H9 (cell line): Measurements from ENCODE around the gene MTARC1. TPM values are rescaled to one million over a fixed set of nuclear protein-coding genes. Genes with fewer than 3 reads are reported as not detected.

ENCODE experiments used
- DNase-seq: peaks from one replicate; pipeline ENCODE4 v3.0.0-alpha.2; 2017
- H2AFZ ChIP-seq: one replicate; pipeline ENCODE4 v1.6.1; 2013; ENCODE audit warnings: mild to moderate bottlenecking, low read length, control low read depth, moderate library complexity
- H2AK5ac ChIP-seq: 2 replicates; pipeline ENCODE4 v1.6.1; 2013; ENCODE audit warnings: low read length, control low read depth, mixed read lengths; ENCODE audit not compliant: insufficient read length
- H2BK120ac ChIP-seq: one replicate; pipeline ENCODE4 v1.6.1; 2013; ENCODE audit warnings: low read depth, mild to moderate bottlenecking, low read length, control low read depth, inconsistent platforms; ENCODE audit not compliant: poor library complexity, severe bottlenecking
- H2BK12ac ChIP-seq: 2 replicates; pipeline ENCODE4 v1.6.1; 2013; ENCODE audit warnings: low read length, control low read depth, mixed read lengths, low read depth; ENCODE audit not compliant: insufficient read length
- H2BK15ac ChIP-seq: 2 replicates; pipeline ENCODE4 v1.6.1; 2013; ENCODE audit warnings: low read depth, low read length, control low read depth
- H2BK20ac ChIP-seq: one replicate; pipeline ENCODE4 v1.6.1; 2013; ENCODE audit warnings: low read depth, mild to moderate bottlenecking, low read length, control low read depth, inconsistent platforms; ENCODE audit not compliant: poor library complexity, severe bottlenecking
- H2BK5ac ChIP-seq: 2 replicates; pipeline ENCODE4 v1.6.1; 2013; ENCODE audit warnings: low read length, control low read depth, mixed read lengths; ENCODE audit not compliant: insufficient read length
- H3K14ac ChIP-seq: 2 replicates; pipeline ENCODE4 v1.6.1; 2013; ENCODE audit warnings: low read length, control low read depth; ENCODE audit not compliant: insufficient read depth
- H3K18ac ChIP-seq: 2 replicates; pipeline ENCODE4 v1.6.1; 2013; ENCODE audit warnings: low read depth, mild to moderate bottlenecking, mixed read lengths, low read length, control low read depth; ENCODE audit not compliant: insufficient read length
- H3K23ac ChIP-seq: 2 replicates; pipeline ENCODE4 v1.6.1; 2013; ENCODE audit warnings: low read length, control low read depth, mixed read lengths, low read depth; ENCODE audit not compliant: insufficient read length
- H3K23me2 ChIP-seq: 2 replicates; pipeline ENCODE4 v1.6.1; 2013; ENCODE audit warnings: low read depth, mild to moderate bottlenecking, mixed read lengths, low read length, control low read depth; ENCODE audit not compliant: insufficient read length, poor library complexity, severe bottlenecking
- H3K27ac ChIP-seq: 2 replicates; pipeline ENCODE4 v1.5.1; 2013; ENCODE audit warnings: low read length, control low read depth, mixed read lengths, low read depth; ENCODE audit not compliant: insufficient read length
- H3K27me3 ChIP-seq: 2 replicates; pipeline ENCODE4 v1.6.1; 2013; ENCODE audit warnings: low read length, control low read depth, inconsistent platforms; ENCODE audit not compliant: insufficient read depth
- H3K4ac ChIP-seq: 2 replicates; pipeline ENCODE4 v1.6.1; 2013; ENCODE audit warnings: low read depth, mild to moderate bottlenecking, control low read depth, inconsistent platforms, low read length, moderate library complexity
- H3K4me1 ChIP-seq: 2 replicates; pipeline ENCODE4 v1.6.1; 2013; ENCODE audit warnings: low read length, control low read depth, inconsistent platforms; ENCODE audit not compliant: insufficient read depth
- H3K4me2 ChIP-seq: 2 replicates; pipeline ENCODE4 v1.6.1; 2013; ENCODE audit warnings: low read length, control low read depth, mixed read lengths; ENCODE audit not compliant: insufficient read length, insufficient read depth
- H3K56ac ChIP-seq: 2 replicates; pipeline ENCODE4 v1.6.1; 2013; ENCODE audit warnings: low read depth, mild to moderate bottlenecking, mixed read lengths, low read length, control low read depth; ENCODE audit not compliant: insufficient read length
- H3K79me1 ChIP-seq: 2 replicates; pipeline ENCODE4 v1.6.1; 2013; ENCODE audit warnings: low read depth, mild to moderate bottlenecking, moderate library complexity, low read length, control low read depth, inconsistent platforms; ENCODE audit not compliant: insufficient read depth, poor library complexity, severe bottlenecking
- H3K79me2 ChIP-seq: 2 replicates; pipeline ENCODE4 v1.6.1; 2013; ENCODE audit warnings: low read length, control low read depth, inconsistent platforms; ENCODE audit not compliant: insufficient read depth
- H3K9ac ChIP-seq: 2 replicates; pipeline ENCODE4 v1.6.1; 2013; ENCODE audit warnings: low read length, control low read depth, mixed read lengths; ENCODE audit not compliant: insufficient read length; ENCODE audit errors: extremely low read depth
- H3K9me3 ChIP-seq: one replicate; pipeline ENCODE4 v1.6.1; 2013; ENCODE audit warnings: low read depth, low read length, inconsistent platforms; ENCODE audit not compliant: control insufficient read depth
- H3T11ph ChIP-seq: one replicate; pipeline ENCODE4 v1.6.1; 2013; ENCODE audit warnings: mild to moderate bottlenecking, low read length, control low read depth, inconsistent platforms
- H4K20me1 ChIP-seq: one replicate; pipeline ENCODE4 v1.6.1; 2013; ENCODE audit not compliant: control insufficient read depth, insufficient read length, insufficient read depth
- H4K5ac ChIP-seq: 2 replicates; pipeline ENCODE4 v1.6.1; 2013; ENCODE audit warnings: low read depth, mild to moderate bottlenecking, mixed read lengths, low read length, control low read depth; ENCODE audit not compliant: insufficient read length
- H4K8ac ChIP-seq: replicated peaks from 2 replicates; pipeline ENCODE4 v1.6.1; 2013; ENCODE audit warnings: low read length, control low read depth, mixed read lengths, low read depth; ENCODE audit not compliant: insufficient read length
- H4K91ac ChIP-seq: 2 replicates; pipeline ENCODE4 v1.6.1; 2013; ENCODE audit warnings: low read depth, mild to moderate bottlenecking, moderate library complexity, mixed read lengths, low read length, control low read depth; ENCODE audit not compliant: insufficient read length
- H3K27ac Mint-ChIP-seq, 3 experiments: 2 replicates in 2 of 3; 3 replicates in 1 of 3; pipeline ENCODE4 v1.8.0; 2020 to 2021; ENCODE audit warnings: mixed read lengths in 3 of 3, mild to moderate bottlenecking in 1 of 3, moderate library complexity in 1 of 3
- H3K27me3 Mint-ChIP-seq: 2 replicates; pipeline ENCODE4 v1.8.0; 2021; ENCODE audit warnings: low read depth, mild to moderate bottlenecking, moderate library complexity, mixed read lengths
- H3K36me3 Mint-ChIP-seq, 3 experiments: 2 replicates in 2 of 3; 3 replicates in 1 of 3; pipeline ENCODE4 v1.8.0; 2020 to 2021; ENCODE audit warnings: low read depth in 3 of 3, mixed read lengths in 3 of 3; ENCODE audit not compliant: insufficient read depth in 1 of 3
- H3K4me1 Mint-ChIP-seq, 2 experiments: 2 replicates each; pipeline ENCODE4 v1.8.0; 2020; ENCODE audit warnings: mixed read lengths in 2 of 2
- H3K4me3 Mint-ChIP-seq, 2 experiments: 2 replicates in 1 of 2; 3 replicates in 1 of 2; pipeline ENCODE4 v1.8.0; 2020 to 2021; ENCODE audit warnings: mild to moderate bottlenecking in 2 of 2, mixed read lengths in 2 of 2, moderate library complexity in 1 of 2
- H3K9me3 Mint-ChIP-seq, 2 experiments: 2 replicates in 1 of 2; 3 replicates in 1 of 2; pipeline ENCODE4 v1.8.0; 2020; ENCODE audit warnings: mild to moderate bottlenecking in 2 of 2, mixed read lengths in 2 of 2, moderate library complexity in 1 of 2
- WGBS: extraction: QIAGEN DNeasy Blood & Tissue Kit; methylation state at CpG from one replicate; pipeline ENCODE4 v1.1.7; 2013; ENCODE audit warnings: missing lambda C conversion rate, low lambda C conversion rate, mixed read lengths; ENCODE audit not compliant: insufficient read length; ENCODE audit errors: extremely low coverage; 5-methylcytosine and 5-hydroxymethylcytosine counted together
- total RNA-seq: library from RNA; stranded (reverse); gene quantifications from 2 replicates; pipeline ENCODE4 v1.2.1, GENCODE V29; 2021
- TF ChIP-seq, protein P1 (sequence below): fragments of 200-600 bp; sonication (generic); conservative IDR thresholded peaks from 3 replicates; pipeline ENCODE4 v1.8.0; 2021; ENCODE audit warnings: antibody characterized with exemption, mild to moderate bottlenecking

MTARC1 gene
- total RNA-seq, 1 experiment from 2014 or later, result 33.7 TPM

DNA sequence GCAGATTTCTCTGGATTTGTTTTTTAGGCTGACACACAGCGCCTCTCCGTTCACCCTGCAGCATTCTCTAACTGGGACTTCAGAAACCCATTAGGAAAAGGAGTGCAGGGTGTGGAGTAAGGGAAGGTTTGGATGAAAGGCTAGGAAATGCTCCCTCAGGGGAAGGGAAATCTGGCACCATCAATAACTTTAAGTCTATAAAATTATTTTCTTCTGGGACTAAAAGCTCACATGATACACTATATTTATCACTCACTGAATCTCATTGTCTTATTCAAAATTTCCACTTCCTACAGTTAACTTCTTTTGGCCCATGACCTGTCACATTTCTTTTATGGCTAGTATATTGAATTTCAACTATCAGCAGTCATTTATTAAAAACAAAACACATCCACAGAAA is 46.7 kb downstream of the MTARC1 start:
- no peak overlapping the region for H2BK15ac ChIP-seq
- Mint-ChIP-seq H3K27ac (no peak overlapping the region), H3K36me3 (no peaks in the 10 kb centered on the region), H3K27me3 (no peaks in the 10 kb centered on the region; the same call in 1 of the 2 replicates), H3K4me3 (no peak overlapping the region), H3K4me1 (no peaks in the 10 kb centered on the region), H3K9me3 (no peaks in the 10 kb centered on the region)
- H3T11ph ChIP-seq, result no peak overlapping the region
- TF ChIP-seq, protein P1, sequence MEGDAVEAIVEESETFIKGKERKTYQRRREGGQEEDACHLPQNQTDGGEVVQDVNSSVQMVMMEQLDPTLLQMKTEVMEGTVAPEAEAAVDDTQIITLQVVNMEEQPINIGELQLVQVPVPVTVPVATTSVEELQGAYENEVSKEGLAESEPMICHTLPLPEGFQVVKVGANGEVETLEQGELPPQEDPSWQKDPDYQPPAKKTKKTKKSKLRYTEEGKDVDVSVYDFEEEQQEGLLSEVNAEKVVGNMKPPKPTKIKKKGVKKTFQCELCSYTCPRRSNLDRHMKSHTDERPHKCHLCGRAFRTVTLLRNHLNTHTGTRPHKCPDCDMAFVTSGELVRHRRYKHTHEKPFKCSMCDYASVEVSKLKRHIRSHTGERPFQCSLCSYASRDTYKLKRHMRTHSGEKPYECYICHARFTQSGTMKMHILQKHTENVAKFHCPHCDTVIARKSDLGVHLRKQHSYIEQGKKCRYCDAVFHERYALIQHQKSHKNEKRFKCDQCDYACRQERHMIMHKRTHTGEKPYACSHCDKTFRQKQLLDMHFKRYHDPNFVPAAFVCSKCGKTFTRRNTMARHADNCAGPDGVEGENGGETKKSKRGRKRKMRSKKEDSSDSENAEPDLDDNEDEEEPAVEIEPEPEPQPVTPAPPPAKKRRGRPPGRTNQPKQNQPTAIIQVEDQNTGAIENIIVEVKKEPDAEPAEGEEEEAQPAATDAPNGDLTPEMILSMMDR, result no peak
- H4K20me1 ChIP-seq, result peaks cover 2% of the 10 kb centered on the region
- H3K14ac ChIP-seq, result no peak overlapping the region
- H2BK5ac ChIP-seq, result no peak overlapping the region
- no peak overlapping the region for H3K9ac ChIP-seq
- H3K18ac ChIP-seq, result no peak overlapping the region
- no peak overlapping the region for H2AK5ac ChIP-seq
- H4K91ac ChIP-seq, result no peak overlapping the region
- H3K27ac ChIP-seq, result no peak overlapping the region
- H4K5ac ChIP-seq, result no peak overlapping the region
- H2BK20ac ChIP-seq, result no peak overlapping the region
- H3K79me2 ChIP-seq, result no peaks in the 10 kb centered on the region
- H3K4me2 ChIP-seq, result no peak overlapping the region
- no peak overlapping the region for H3K4ac ChIP-seq
- no peak overlapping the region for H2BK12ac ChIP-seq
- no peak for DNase-seq
- no peaks in the 10 kb centered on the region for H3K23me2 ChIP-seq
- H2AFZ ChIP-seq, result no peak overlapping the region
- no peak overlapping the region for H3K23ac ChIP-seq
- H3K4me1 ChIP-seq, result no peaks in the 10 kb centered on the region
- no peaks in the 10 kb centered on the region for H3K79me1 ChIP-seq
- H2BK120ac ChIP-seq, result no peak overlapping the region
- H3K27me3 ChIP-seq, result no peaks in the 10 kb centered on the region
- H3K9me3 ChIP-seq, result no peaks in the 10 kb centered on the region
- H3K56ac ChIP-seq, result no peak overlapping the region
- H4K8ac ChIP-seq, result no peak overlapping the region
- no CpG with 5 or more reads among the region's 2 CpGs for WGBS
